Suprapubic skin (tissue), 4 donors: Measurements from ENCODE around the gene ZNF483. TPM values are rescaled to one million over a fixed set of nuclear protein-coding genes. Genes with fewer than 3 reads are reported as not detected.
A peak's percentile ranks its signal among the peaks of the same experiment; 100 is the strongest.
"Not testable (repeated sequence)": the region's sequence is repeated elsewhere in the genome, so short reads cannot be mapped to it uniquely, and the experiment has no call there.

Experiments
- DNase-seq, 2 donors: peaks; one replicate each; pipeline ENCODE4 v3.0.0-alpha.2; 2019; ENCODE audit warnings: low spot score in 2 of 2
- H3K27ac ChIP-seq: fragments of 200-600 bp; sonication (generic); one replicate; pipeline ENCODE4 v1.5.1; 2019
- H3K27me3 ChIP-seq: fragments of 200-600 bp; sonication (generic); one replicate; pipeline ENCODE4 v1.5.1; 2019
- H3K36me3 ChIP-seq: fragments of 200-600 bp; sonication (generic); one replicate; pipeline ENCODE4 v1.5.1; 2019
- H3K4me1 ChIP-seq: fragments of 200-600 bp; sonication (generic); one replicate; pipeline ENCODE4 v1.5.1; 2019
- H3K4me3 ChIP-seq: fragments of 200-600 bp; sonication (generic); one replicate; pipeline ENCODE4 v1.5.1; 2019; ENCODE audit warnings: mild to moderate bottlenecking
- H3K9me3 ChIP-seq: fragments of 200-600 bp; sonication (generic); one replicate; pipeline ENCODE4 v1.5.1; 2019
- EP300 ChIP-seq: sonication (generic); formaldehyde crosslinking; IDR thresholded peaks from one replicate; pipeline ENCODE4 v1.6.1; 2017; ENCODE audit warnings: antibody characterized with exemption
- POLR2A ChIP-seq, 2 donors: fragments of 450-650 bp; IDR thresholded peaks; one replicate each; pipeline ENCODE4 v1.6.1; 2017; ENCODE audit warnings: antibody characterized with exemption in 2 of 2, mild to moderate bottlenecking in 2 of 2, moderate library complexity in 2 of 2
- POLR2AphosphoS5 ChIP-seq, 3 donors: sonication (generic); formaldehyde crosslinking; IDR thresholded peaks; one replicate each; pipeline ENCODE4 v1.6.1; 2017; ENCODE audit warnings: antibody characterized with exemption in 3 of 3
- WGBS: methylation state at CpG from one replicate; pipeline ENCODE4 v1.1.5; 2018; 5-methylcytosine and 5-hydroxymethylcytosine counted together
- total RNA-seq, 4 donors: library from RNA; depleted of rRNA; stranded (reverse); fragments of >200 nt; gene quantifications; one replicate each; pipeline ENCODE4 v1.1.0, GENCODE V29; 2016
- TF ChIP-seq, protein P1 (sequence below), 2 donors: fragments of 200-600 bp in 1 of 2; fragments of 450-650 bp in 1 of 2; sonication (generic) in 1 of 2; IDR thresholded peaks; one replicate each; pipeline ENCODE4 v1.5.1; 2016 to 2019; ENCODE audit warnings: antibody characterized with exemption in 2 of 2, mild to moderate bottlenecking in 1 of 2, moderate library complexity in 1 of 2

ZNF483 gene
- total RNA-seq, 4 donors from 2014 or later, result 1.4 to 4.5 (median 2.5) TPM

DNA sequence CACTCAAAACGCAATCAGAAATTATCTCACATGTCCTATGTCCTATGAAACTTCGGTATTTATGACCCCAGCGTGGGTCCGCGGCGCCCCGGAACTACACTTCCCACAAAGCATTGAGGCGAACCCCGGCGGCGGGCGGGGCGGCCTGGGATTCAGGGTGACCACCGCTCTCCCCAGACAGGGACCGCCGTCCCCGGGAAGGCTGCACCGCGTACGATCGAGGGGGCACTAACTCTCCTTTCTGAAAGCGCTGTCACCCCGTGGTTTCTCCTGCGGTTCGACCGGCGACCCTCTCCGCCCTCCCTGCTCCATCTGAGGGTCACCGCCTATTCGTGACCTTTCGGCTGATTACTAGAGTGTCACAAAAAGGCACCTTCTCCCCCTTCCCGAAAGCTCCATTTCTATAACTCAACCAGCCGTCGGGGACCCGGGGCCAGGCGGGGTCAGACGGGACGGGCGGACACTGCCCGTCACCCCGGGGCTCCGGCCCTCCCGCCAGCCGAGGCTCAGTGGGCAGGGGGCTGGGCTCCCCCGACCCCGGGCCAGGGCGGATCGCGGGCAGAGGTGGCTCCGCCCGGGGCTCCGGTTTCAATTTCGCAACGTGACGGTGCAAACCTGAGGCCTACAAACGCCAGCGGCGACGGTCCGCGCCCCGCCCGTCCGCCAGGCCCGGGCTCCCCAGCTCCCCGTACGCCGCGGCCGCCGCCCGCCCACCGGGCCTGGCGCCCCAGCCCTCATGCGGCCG lies 42.1 kb upstream of the ZNF483 start:
- 0% methylated on average over 35 of the region's 76 CpGs for WGBS
- Histone ChIP-seq H3K9me3 (no peaks in the 10 kb centered on the region), H3K4me3 (peak overlapping the region; percentile 95), H3K4me1 (peaks cover 25% of the 10 kb centered on the region), H3K27me3 (no peaks in the 10 kb centered on the region), H3K36me3 (no peaks in the 10 kb centered on the region), H3K27ac (peak overlapping the region; percentile 99)
- peak; percentile 87 to 90 for DNase-seq
- TF ChIP-seq POLR2A (IDR thresholded peaks at IDR 0.05) (peak; percentile 37 to 72), POLR2AphosphoS5 (IDR thresholded peaks at IDR 0.05) (peak in 1 of 3 donors; percentile 9)
- TF ChIP-seq, protein P1, sequence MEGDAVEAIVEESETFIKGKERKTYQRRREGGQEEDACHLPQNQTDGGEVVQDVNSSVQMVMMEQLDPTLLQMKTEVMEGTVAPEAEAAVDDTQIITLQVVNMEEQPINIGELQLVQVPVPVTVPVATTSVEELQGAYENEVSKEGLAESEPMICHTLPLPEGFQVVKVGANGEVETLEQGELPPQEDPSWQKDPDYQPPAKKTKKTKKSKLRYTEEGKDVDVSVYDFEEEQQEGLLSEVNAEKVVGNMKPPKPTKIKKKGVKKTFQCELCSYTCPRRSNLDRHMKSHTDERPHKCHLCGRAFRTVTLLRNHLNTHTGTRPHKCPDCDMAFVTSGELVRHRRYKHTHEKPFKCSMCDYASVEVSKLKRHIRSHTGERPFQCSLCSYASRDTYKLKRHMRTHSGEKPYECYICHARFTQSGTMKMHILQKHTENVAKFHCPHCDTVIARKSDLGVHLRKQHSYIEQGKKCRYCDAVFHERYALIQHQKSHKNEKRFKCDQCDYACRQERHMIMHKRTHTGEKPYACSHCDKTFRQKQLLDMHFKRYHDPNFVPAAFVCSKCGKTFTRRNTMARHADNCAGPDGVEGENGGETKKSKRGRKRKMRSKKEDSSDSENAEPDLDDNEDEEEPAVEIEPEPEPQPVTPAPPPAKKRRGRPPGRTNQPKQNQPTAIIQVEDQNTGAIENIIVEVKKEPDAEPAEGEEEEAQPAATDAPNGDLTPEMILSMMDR (IDR thresholded peaks at IDR 0.05), result no peak

DNA sequence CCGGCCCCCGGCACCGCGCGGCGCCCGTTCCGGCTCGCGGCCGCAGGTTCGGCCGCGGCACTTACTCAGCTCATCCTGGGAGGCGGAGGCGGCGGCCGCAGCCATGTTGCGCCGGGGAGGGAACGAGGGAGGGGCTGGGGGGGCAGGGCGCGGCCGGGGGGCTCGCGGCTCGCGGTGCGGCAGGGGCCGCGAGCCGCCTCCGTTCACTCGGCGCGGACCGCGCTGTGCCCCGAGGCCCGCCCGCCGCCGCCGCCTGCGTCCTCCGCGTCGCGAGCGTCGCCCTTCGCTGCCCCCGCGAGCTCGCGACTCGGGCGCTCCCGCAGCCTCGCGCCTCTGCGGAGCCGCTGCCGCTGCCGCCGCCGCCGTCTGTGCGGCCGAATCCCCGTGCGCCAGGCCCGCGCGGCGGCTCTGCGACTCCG lies 41.5 kb upstream of the ZNF483 start:
- no peak for DNase-seq
- H3K36me3 ChIP-seq, result no peaks in the 10 kb centered on the region
- H3K4me3 ChIP-seq, result peak overlapping the region; percentile 95
- H3K4me1 ChIP-seq, result peaks cover 25% of the 10 kb centered on the region
- 0% methylated on average over 8 of the region's 78 CpGs for WGBS
- H3K27ac ChIP-seq, result peak overlapping the region; percentile 99
- H3K9me3 ChIP-seq, result no peaks in the 10 kb centered on the region
- no peaks in the 10 kb centered on the region for H3K27me3 ChIP-seq
- TF ChIP-seq POLR2AphosphoS5 (IDR thresholded peaks at IDR 0.05) (no peak), POLR2A (IDR thresholded peaks at IDR 0.05) (no peak), EP300 (no peak)
- TF ChIP-seq, protein P1 (IDR thresholded peaks at IDR 0.05), result no peak

DNA sequence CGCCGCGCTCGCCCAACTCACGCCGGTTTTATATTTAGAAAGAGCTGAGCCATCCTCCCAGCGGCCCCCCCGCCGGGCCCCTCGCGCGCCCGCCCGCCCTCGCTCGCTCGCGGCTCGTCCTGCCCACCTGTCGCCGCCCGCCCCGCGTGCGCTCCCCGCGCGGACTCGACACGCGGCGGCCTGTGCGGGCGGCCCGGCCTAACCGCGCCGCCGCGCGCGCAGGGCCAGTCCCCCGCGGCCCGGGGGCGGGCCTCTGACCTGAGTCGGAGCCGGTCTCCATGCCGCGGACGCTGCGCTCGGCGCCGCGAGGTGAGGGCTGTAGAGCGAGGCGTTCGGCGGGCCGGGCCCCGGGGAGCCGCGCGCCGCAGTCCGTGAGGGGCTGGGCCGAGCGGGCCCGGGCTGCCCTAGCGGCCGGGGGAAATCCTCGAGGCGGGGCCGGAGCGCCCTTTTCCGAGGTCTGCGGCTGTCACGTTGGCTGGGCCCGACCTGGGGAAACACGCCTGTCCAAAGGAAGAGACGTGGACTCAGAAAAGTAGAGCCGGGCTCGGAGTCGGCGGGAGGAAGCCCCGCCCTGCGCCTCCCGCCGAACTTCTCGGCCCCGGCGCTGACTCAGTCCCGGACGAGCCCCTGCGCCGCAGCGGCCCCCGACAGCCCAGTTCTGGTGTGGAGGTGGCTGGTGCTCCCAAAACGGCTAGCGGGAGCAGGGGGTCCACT lies 41.0 kb upstream of the ZNF483 start, which contains the start of gene ECPAS:
TSS of gene ECPAS (minus strand) at position 526 of the 714 bp plus-strand sequence. CDS start 11,465 bp downstream, outside the sequence.
- Histone ChIP-seq H3K4me3 (peak within 1 kb of the TSS; percentile 95), H3K9me3 (no peaks in the 10 kb centered on the region), H3K4me1 (peaks cover 25% of the 10 kb centered on the region), H3K27me3 (no peaks in the 10 kb centered on the region), H3K36me3 (no peaks in the 10 kb centered on the region), H3K27ac (peak within 1 kb of the TSS; percentile 99)
- WGBS, result no CpG with 5 or more reads among the region's 101 CpGs
- DNase-seq, result peak; percentile 84 to 90
- TF ChIP-seq, protein P1 (IDR thresholded peaks at IDR 0.05), result no peak
- TF ChIP-seq EP300, result no peak
- peak in 2 of 3 donors; percentile 4 to 22 for TF ChIP-seq POLR2AphosphoS5 (IDR thresholded peaks at IDR 0.05)
- peak in 1 of 2 donors; percentile 31 for TF ChIP-seq POLR2A (IDR thresholded peaks at IDR 0.05)

DNA sequence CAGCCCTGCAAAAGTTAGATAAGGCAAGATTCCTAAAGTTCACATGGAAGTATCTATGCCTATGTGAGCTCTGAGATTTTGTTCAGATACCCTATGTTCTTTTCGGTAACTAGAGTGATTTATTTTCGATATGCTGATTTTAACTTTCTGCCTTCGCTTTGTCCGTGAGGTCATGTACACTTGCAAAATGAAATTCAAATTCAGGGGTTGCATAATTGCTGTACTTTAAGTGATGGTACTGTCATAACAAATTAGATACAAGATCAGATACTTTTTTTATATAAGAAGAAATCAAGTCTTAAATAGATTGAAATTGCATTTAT lies 40.4 kb upstream of the ZNF483 start:
- DNase-seq, result no peak
- no peaks in the 10 kb centered on the region for H3K36me3 ChIP-seq
- peak overlapping the region; percentile 99 for H3K27ac ChIP-seq
- H3K4me1 ChIP-seq, result peaks cover 25% of the 10 kb centered on the region
- no peaks in the 10 kb centered on the region for H3K9me3 ChIP-seq
- 3% methylated on average over 4 of the region's 4 CpGs for WGBS
- peak overlapping the region; percentile 95 for H3K4me3 ChIP-seq
- TF ChIP-seq POLR2AphosphoS5 (IDR thresholded peaks at IDR 0.05) (peak in 1 of 3 donors; percentile 4), EP300 (no peak), POLR2A (IDR thresholded peaks at IDR 0.05) (no peak)
- TF ChIP-seq, protein P1 (IDR thresholded peaks at IDR 0.05), result no peak
- H3K27me3 ChIP-seq, result no peaks in the 10 kb centered on the region

DNA sequence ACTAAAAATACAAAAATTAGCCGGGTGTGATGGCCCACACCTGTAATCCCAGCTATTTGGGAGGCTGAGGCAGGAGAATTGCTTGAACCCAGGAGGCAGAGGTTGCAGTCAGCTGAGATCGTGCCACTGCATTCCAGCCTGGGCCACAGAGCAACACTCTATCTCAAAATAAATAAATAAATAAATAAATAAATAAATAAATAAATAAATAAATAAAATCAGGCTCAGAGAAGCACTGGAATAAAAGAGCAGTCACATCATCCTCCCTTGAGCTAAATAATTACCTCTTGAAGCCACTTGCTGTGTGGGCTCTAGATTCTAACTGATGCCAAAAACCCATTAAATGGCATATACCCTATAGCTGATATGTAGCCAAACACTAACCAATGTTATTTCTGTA lies 27.8 kb upstream of the ZNF483 start:
- not testable (repeated sequence) for H3K27me3 ChIP-seq, H3K9me3 ChIP-seq, H3K4me1 ChIP-seq, H3K27ac ChIP-seq, H3K36me3 ChIP-seq, H3K4me3 ChIP-seq, DNase-seq
- 91% methylated on average over 2 of the region's 2 CpGs for WGBS
